HG03469 (cell line): ENCODE data around the gene LRRC38.
"Not testable (repeated sequence)": the region's sequence is repeated elsewhere in the genome, so short reads cannot be mapped to it uniquely, and the experiment has no call there.

Experiments used
- ATAC-seq: cut with Tn5 transposase; IDR thresholded peaks from one replicate; pipeline ENCODE4 v1.9.1; 2021; ENCODE audit warnings: mild to moderate bottlenecking, moderate library complexity, moderate number of reproducible peaks; ENCODE audit not compliant: unreplicated experiment

LRRC38 gene

GRCh38 chr1:13478692-13479091 lies 35.1 kb downstream of the LRRC38 start:
- ATAC-seq = no peak

GRCh38 chr1:13469343-13469742 lies 44.5 kb downstream of the LRRC38 start:
- ATAC-seq = no peak

GRCh38 chr1:13465515-13465914 lies 48.3 kb downstream of the LRRC38 start:
- ATAC-seq = no peak

GRCh38 chr1:13462682-13463081 lies 51.1 kb downstream of the LRRC38 start:
- no peak for ATAC-seq

- ATAC-seq = no peak
These were observed 51.8 kb downstream of the LRRC38 start for GRCh38 chr1:13461977-13462376.

GRCh38 chr1:13456904-13457532 lies 56.8 kb downstream of the LRRC38 start:
- ATAC-seq = no peak

- no peak for ATAC-seq
These were observed 62.3 kb downstream of the LRRC38 start for GRCh38 chr1:13451399-13451965.

- no peak for ATAC-seq
These were observed 63.6 kb downstream of the LRRC38 start for GRCh38 chr1:13450204-13450603.

- no peak for ATAC-seq
These were observed 70.3 kb downstream of the LRRC38 start for GRCh38 chr1:13443335-13443979.

- not testable (repeated sequence) for ATAC-seq
These were observed 74.6 kb downstream of the LRRC38 start for GRCh38 chr1:13439104-13439783.

- no peak for ATAC-seq
These were observed 78.3 kb downstream of the LRRC38 start for GRCh38 chr1:13435458-13435857.

- ATAC-seq = not testable (repeated sequence)
These were observed 80.0 kb downstream of the LRRC38 start for GRCh38 chr1:13433694-13434358.

GRCh38 chr1:13432251-13432650 lies 81.6 kb downstream of the LRRC38 start:
- no peak for ATAC-seq

GRCh38 chr1:13430495-13430894 lies 83.3 kb downstream of the LRRC38 start:
- no peak for ATAC-seq
